RWPE2 (cell line): ENCODE measurements around the gene FRMPD2.

ENCODE experiments used
- ATAC-seq: fragments of 200-7000 bp; cut with Tn5 transposase; 3 replicates; pipeline ENCODE4 v1.9.1; 2021; ENCODE audit warnings: low read depth
- DNase-seq: peaks from one replicate; pipeline ENCODE4 v3.0.0-alpha.2; 2020; ENCODE audit warnings: low spot score
- H3K27ac ChIP-seq: fragments of 450-650 bp; 2 replicates; pipeline ENCODE4 v1.5.1; 2017; ENCODE audit warnings: mild to moderate bottlenecking; ENCODE audit not compliant: poor library complexity, severe bottlenecking
- H3K27me3 ChIP-seq: fragments of 250-450 bp; sonication (Bioruptor Pico); 2 replicates; pipeline ENCODE4 v1.5.1; 2021; ENCODE audit warnings: mild to moderate bottlenecking, moderate library complexity; ENCODE audit not compliant: insufficient read depth, poor library complexity, severe bottlenecking
- H3K36me3 ChIP-seq: fragments of 250-450 bp; sonication (Bioruptor Pico); 2 replicates; pipeline ENCODE4 v1.5.1; 2020; ENCODE audit warnings: low read depth, mild to moderate bottlenecking, moderate library complexity
- H3K4me1 ChIP-seq: fragments of 250-450 bp; sonication (Bioruptor Pico); 2 replicates; pipeline ENCODE4 v1.5.1; 2021; ENCODE audit warnings: mild to moderate bottlenecking, moderate library complexity; ENCODE audit not compliant: insufficient read depth, poor library complexity, severe bottlenecking
- H3K4me3 ChIP-seq: fragments of 250-450 bp; sonication (Bioruptor Pico); 2 replicates; pipeline ENCODE4 v1.5.1; 2021; ENCODE audit warnings: mild to moderate bottlenecking, moderate library complexity; ENCODE audit not compliant: severe bottlenecking
- H3K9me3 ChIP-seq: fragments of 250-450 bp; sonication (Bioruptor Pico); 2 replicates; pipeline ENCODE4 v1.5.1; 2021; ENCODE audit warnings: mild to moderate bottlenecking, moderate library complexity; ENCODE audit not compliant: severe bottlenecking
- CTCF ChIP-seq: fragments of 450-650 bp; IDR thresholded peaks from one replicate; pipeline ENCODE4 v1.5.1; 2017; ENCODE audit warnings: mild to moderate bottlenecking, moderate library complexity; ENCODE audit not compliant: poor library complexity, severe bottlenecking

FRMPD2 gene

DNA sequence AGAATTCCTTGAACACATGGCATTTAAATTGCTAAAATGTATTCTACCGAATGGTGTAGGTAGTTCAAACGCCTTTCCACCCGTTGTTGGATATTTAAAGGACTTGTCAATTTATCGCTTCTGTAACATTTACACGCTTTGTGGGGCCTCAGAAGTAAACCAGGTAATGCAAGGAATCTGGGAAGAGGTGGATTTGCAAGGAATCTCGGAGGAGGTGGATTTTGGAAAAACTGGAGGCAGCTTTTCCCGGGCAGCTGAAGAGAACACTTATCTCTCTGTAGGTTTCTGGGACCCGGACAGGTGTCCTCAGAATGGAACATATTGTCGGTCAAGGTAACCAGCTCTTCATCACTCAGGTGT lies 31.4 kb upstream of the FRMPD2 start:
- Histone ChIP-seq H3K27me3 (no peaks in the 10 kb centered on the region), H3K36me3 (peaks cover 3% of the 10 kb centered on the region), H3K4me1 (peaks cover 30% of the 10 kb centered on the region), H3K9me3 (no peaks in the 10 kb centered on the region), H3K27ac (peak overlapping the region; percentile 49), H3K4me3 (peak overlapping the region; percentile 98)
- no peak for ATAC-seq
- no peak for TF ChIP-seq CTCF
- no peak for DNase-seq

- no peak for ATAC-seq
- H3K36me3 ChIP-seq = no peaks in the 10 kb centered on the region
- H3K4me3 ChIP-seq = no peak overlapping the region
- no peak overlapping the region for H3K27ac ChIP-seq
- H3K4me1 ChIP-seq = peaks cover 3% of the 10 kb centered on the region
- H3K27me3 ChIP-seq = no peaks in the 10 kb centered on the region
- TF ChIP-seq CTCF = no peak
- DNase-seq = no peak
- H3K9me3 ChIP-seq = no peaks in the 10 kb centered on the region
Measured at GRCh38 chr10:48302515-48303476, 28.3 kb upstream of the FRMPD2 start.

GRCh38 chr10:48300556-48300955 lies 26.1 kb upstream of the FRMPD2 start:
- Histone ChIP-seq H3K9me3 (no peaks in the 10 kb centered on the region), H3K36me3 (no peaks in the 10 kb centered on the region), H3K4me3 (no peak overlapping the region), H3K27me3 (no peaks in the 10 kb centered on the region), H3K4me1 (no peaks in the 10 kb centered on the region), H3K27ac (no peak overlapping the region)
- no peak for ATAC-seq
- no peak for DNase-seq
- TF ChIP-seq CTCF = no peak

GRCh38 chr10:48299692-48300091 lies 25.2 kb upstream of the FRMPD2 start:
- H3K27me3 ChIP-seq = no peaks in the 10 kb centered on the region
- no peaks in the 10 kb centered on the region for H3K36me3 ChIP-seq
- no peak for DNase-seq
- ATAC-seq = no peak
- no peaks in the 10 kb centered on the region for H3K4me1 ChIP-seq
- TF ChIP-seq CTCF = no peak
- H3K4me3 ChIP-seq = no peak overlapping the region
- no peaks in the 10 kb centered on the region for H3K9me3 ChIP-seq
- H3K27ac ChIP-seq = no peak overlapping the region

GRCh38 chr10:48299066-48299465 lies 24.6 kb upstream of the FRMPD2 start:
- Histone ChIP-seq H3K36me3 (no peaks in the 10 kb centered on the region), H3K4me1 (no peaks in the 10 kb centered on the region), H3K27ac (no peak overlapping the region), H3K4me3 (no peak overlapping the region), H3K9me3 (no peaks in the 10 kb centered on the region), H3K27me3 (no peaks in the 10 kb centered on the region)
- no peak for TF ChIP-seq CTCF
- DNase-seq = no peak
- ATAC-seq = no peak
